NCI-H1048 (cell line): ENCODE data around the gene FBXO47.
A peak's percentile ranks its signal among the peaks of the same experiment; 100 is the strongest.

ENCODE experiments used
- DNase-seq: peaks from one replicate; lab custom pipeline; 2025; lab: John Stamatoyannopoulos, UW

FBXO47 gene, protein sequence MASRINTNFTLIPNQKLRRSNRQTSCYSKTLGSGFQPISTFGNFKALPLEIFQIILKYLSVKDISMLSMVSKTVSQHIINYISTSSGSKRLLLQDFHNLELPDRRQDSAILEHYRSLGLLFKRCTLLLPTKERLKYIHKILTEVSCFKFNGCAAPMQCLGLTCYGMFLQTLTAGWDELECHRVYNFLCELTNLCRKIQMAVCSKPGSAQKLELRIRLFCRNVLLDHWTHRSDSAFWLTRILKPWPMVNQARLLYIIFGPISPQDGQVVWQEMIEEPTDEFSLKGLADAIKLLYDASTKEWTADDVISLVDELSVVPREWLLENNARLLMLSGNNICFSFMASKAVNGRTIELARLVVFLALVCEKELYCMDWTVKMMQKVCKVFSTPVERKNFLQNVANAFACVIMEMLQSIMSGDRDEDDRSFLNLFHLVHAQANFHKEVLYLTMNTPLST

GRCh38 chr17:38967290-38967738, at the start of gene FBXO47:
Gene FBXO47, minus strand, starts transcription at chr17:38967403. Its CDS starts 4,378 bp downstream, at chr17:38963025.
- DNase-seq = no peak

- no peak for DNase-seq
Measured at GRCh38 chr17:39016193-39017153, 49.3 kb upstream of the FBXO47 start.

- no peak for DNase-seq
Measured at GRCh38 chr17:39015546-39015935, 48.3 kb upstream of the FBXO47 start.

- DNase-seq = no peak
Measured at GRCh38 chr17:39014795-39015545, 47.8 kb upstream of the FBXO47 start.

DNA sequence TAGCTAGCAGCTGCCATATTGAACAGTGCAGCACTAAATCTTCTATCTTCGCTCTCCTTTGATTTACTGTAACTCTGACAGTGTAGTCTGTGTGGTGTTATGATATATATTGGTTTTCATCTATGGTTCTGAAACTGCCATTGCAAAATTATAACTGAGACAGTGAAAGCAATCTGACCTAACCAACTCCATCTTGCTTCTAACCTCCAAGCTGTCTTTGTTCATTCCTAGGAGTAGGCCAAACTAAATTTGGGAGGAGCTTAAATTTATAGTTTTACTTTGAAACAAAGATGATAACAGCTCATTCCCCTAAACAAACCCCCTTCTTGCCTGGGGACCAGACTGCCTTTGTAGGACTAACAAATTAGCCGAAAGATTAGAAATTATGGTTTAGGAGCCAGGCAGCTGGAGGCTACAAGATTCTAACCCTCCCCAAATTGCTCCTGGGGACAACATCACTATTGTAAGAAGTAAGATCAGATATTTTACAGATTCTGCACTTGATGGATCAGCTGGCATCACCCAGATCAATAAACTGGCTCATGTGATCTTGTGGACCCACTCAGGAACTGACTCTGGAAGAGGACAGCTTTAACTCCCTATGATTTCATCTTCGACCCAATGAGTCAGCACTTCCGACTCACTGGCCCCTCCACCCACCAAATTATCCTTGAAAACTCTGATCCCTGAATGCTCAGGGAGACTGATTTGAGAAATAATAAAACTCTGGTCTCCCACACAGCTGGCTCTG, 47.0 kb upstream of the FBXO47 start:
- no peak for DNase-seq

GRCh38 chr17:39012725-39013124, 45.5 kb upstream of the FBXO47 start:
- DNase-seq = no peak

- no peak for DNase-seq
Measured at GRCh38 chr17:39011907-39012468, 44.8 kb upstream of the FBXO47 start.

DNA sequence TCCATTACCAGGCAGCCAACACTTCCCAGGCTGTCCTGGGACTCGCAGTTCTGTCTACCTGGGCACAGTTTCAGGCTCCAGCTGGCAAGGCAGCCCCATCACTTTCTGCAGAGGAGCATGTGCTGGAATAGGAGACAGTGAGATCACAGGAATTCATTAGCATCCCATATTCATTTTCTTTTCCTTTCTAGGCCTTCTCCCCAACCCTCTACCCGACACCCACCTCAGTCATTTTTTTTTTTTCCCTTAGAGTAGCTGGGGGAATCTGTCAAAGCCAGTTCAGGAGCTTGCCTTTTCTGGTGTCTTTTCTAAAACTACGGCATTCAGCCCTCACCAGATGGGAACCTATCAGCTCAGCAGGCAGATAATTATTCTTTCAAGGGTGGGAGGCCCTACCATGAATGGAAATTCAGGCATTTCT, 42.4 kb upstream of the FBXO47 start:
- no peak for DNase-seq

- DNase-seq = no peak
Measured at GRCh38 chr17:39008633-39009032, 41.4 kb upstream of the FBXO47 start.

- DNase-seq = no peak
Measured at GRCh38 chr17:39002991-39003715, 36.0 kb upstream of the FBXO47 start.

DNA sequence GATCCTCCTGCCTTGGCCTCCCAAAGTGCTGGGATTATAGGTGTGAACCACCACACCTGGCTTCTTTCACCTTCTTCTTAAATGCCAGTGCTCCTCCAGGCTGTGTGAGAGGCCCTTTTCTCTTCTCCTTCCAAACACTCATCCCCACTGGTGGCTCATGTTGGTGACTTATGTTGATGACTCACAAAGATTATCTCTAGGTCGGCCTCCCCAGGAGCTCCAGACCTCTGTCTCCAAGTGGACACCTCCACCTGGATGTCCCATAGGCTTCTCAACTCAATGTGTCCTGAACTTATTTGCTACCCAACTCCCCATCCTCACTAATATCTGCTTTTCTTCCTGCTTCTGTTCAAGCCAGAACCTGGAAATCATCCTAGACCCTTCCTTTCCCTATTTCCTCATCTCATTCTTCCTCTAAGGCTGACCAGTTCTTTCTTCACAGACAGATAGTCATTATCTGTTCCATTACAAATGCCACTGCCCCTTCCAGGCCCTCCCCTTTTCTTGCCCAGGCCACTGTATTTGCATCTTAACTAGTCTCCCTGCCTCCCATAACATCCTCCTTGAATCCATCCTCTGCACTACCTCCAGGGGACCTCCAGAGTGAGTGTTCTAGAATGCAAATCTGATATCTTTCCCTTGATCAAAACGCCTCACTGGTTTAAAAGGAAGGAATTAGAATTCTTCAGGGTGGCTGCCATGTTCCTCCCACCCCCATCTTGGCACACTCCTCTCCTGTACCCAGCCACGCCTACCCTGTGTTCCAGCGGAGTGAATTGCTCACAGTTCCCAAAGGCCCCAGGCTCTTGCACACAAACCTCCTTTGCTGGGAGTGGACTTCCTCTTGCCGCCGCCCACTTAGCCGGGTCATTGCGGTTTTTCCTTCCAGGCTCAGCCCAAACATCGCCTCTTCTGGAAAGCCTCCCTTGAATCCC, 34.8 kb upstream of the FBXO47 start:
- no peak for DNase-seq

DNA sequence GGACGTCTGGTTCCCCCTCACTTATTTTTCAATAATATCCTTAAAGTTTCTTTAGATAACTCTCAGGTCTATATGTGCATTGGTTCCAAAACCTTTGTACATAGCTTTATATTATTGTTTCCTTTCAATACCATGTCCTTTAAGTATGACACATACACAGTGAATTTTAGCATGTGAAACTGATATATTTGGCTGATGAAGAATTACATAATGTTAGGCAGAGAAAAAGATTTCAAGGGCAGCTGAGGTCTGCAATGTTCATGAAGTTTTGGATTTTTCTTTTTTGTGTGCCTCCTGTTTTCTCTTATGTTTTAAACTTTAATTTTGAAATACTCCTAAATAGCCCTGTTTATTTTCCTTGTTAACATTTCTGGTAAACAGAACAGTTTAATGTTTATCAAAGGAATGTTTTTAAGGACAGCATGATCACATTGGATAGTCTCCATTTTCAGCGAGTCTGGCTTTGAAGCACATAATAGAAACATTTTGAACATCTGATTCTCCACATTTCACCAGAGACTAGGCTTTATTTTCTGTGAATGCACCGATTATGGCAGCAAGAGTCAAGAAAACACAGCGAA, 32.9 kb upstream of the FBXO47 start:
- no peak for DNase-seq

DNA sequence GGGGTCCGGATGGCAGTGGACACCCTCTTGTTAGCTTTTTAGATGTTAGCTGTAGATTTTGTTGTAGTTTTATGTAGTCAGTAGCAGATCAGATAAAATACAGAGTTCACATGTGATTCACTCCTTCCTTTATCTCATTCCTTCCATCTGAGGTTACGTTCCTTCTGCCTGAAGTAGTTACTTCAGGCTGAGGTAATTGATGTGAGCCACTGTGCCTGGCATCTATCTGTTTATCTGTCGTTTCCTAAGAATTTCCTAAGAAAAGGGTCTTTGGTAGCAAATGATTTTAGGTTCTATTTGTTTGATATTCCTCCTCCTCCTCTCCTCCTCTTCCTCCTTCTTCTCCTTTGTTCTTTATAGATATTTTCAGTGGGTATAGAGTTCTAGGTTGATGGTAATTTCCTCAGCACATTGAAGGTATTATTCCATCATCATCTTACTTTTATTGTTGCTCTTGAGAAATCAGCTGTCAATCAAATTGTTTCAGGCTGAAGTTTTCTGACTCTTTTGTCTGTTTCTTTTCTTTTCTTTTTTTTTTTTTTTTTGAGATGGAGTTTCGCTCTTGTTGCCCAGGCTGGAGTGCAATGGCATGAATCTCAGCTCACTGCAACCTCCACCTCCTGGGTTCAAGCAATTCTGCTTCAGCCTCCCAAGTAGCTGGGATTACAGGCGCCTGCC, 29.6 kb upstream of the FBXO47 start:
- no peak for DNase-seq

- no peak for DNase-seq
Measured at GRCh38 chr17:38994026-38994425, 26.8 kb upstream of the FBXO47 start.

- DNase-seq = no peak
Measured at GRCh38 chr17:38984666-38985065, 17.5 kb upstream of the FBXO47 start.

DNA sequence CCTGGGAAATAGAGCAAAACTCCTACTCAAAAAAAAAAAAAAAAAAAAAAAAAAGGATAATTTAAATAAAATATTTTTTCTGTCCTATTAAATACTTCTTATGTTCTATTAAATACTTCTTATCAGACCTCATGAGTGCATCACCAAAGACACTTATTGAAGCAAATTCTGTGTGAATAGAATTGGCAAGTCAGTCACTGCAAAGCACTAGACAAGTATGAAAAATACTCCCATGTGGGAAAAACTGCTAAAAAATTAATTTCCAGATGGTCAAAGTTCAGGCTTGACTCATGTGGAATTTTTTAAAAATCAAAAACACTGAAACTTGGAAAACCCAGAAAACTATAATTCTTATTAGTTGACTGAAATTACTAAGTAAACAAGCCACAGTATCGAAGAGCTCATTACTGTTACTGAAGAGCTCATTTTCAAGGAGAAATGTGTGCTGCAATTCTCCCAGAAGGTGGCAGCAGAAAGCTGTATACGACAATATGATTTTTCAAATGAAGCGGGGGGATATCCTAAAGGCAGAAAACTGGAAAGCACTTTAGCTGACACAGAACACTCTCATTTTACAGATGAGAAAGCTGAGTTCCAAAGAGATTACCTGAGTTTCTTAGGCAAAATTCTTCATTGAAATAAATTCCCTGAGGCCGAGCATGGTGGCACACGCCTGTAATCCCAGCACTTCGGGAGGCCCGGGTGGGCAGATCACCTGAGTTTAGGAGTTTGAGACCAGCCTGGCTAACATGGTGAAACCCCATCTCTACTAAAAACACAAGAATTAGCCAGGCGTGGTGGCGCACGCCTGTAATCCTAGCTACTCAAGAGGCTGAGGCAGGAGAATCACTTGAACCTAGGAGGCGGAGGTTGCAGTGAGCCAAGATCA, 15.9 kb upstream of the FBXO47 start:
- peak; percentile 21 for DNase-seq

- no peak for DNase-seq
Measured at GRCh38 chr17:38981636-38982035, 14.4 kb upstream of the FBXO47 start.
